GM12878 (cell line): ENCODE results near the gene ACSS1. TPM values are rescaled to one million over a fixed set of nuclear protein-coding genes. Genes with fewer than 3 reads are reported as not detected.

ENCODE experiments used
- ATAC-seq: fragments of 200-7000 bp; cut with Tn5 transposase; 3 replicates; pipeline ENCODE4 v1.9.1; 2020; ENCODE audit warnings: mild to moderate bottlenecking, moderate library complexity
- BruUV-seq: library from RNA; stranded (reverse); fragments of 400-500 nt; replicated peaks from 2 replicates; lab custom pipeline; 2021; lab: Mats Ljungman, UMichigan
- CTCF ChIA-PET: fragments of 300-600 bp; sonication (Branson Sonifier 250); formaldehyde crosslinking; extraction: SDS; loops from one replicate; lab custom pipeline; 2021; ENCODE audit warnings: inconsistent platforms; lab: Yijun Ruan, JAX
- POLR2A ChIA-PET: fragments of 350-600 bp; formaldehyde crosslinking; extraction: SDS; loops from one replicate; lab custom pipeline; 2021; ENCODE audit warnings: inconsistent platforms; lab: Charles Lee
- RAD21 ChIA-PET: fragments of 300-600 bp; sonication (Branson Sonifier 250); formaldehyde crosslinking; loops from one replicate; lab custom pipeline; 2023; ENCODE audit warnings: antibody characterized with exemption; ENCODE audit not compliant: unreplicated experiment; lab: Charles Lee
- SMC1A ChIA-PET: fragments of 300-600 bp; sonication (Branson Sonifier 250); formaldehyde crosslinking; loops from one replicate; lab custom pipeline; 2023; ENCODE audit not compliant: unreplicated experiment, uncharacterized antibody; lab: Charles Lee
- DNase-seq: peaks from one replicate; pipeline ENCODE4 v3.0.0-alpha.2; 2011; ENCODE audit warnings: low read depth, low spot score
- FAIRE-seq: peaks from 3 replicates; lab custom pipeline; 2011; peaks lifted over from hg19 to GRCh38; lab: Jason Lieb, UNC
- H2AFZ ChIP-seq: 2 replicates; pipeline ENCODE4 v1.6.0; 2011; ENCODE audit warnings: low read depth, low read length, control low read depth; ENCODE audit not compliant: control insufficient read depth
- H3K27ac ChIP-seq: 2 replicates; pipeline ENCODE4 v1.5.1; 2011; ENCODE audit warnings: control low read depth; ENCODE audit not compliant: control insufficient read depth, insufficient read depth
- H3K27me3 ChIP-seq, 2 experiments: replicated peaks in 1 of 2; 2 replicates each; pipeline versions ENCODE4 v1.6.0 to v1.6.1; 2011; ENCODE audit warnings: low read length in 1 of 2; ENCODE audit not compliant: control insufficient read depth in 2 of 2, insufficient read depth in 2 of 2
- H3K36me3 ChIP-seq, 2 experiments: 2 replicates each; pipeline ENCODE4 v1.5.1; 2011; ENCODE audit warnings: low read length in 1 of 2; ENCODE audit not compliant: control insufficient read depth in 2 of 2, insufficient read depth in 2 of 2
- H3K4me1 ChIP-seq: 2 replicates; pipeline ENCODE4 v1.6.1; 2011; ENCODE audit warnings: mild to moderate bottlenecking, low read length, moderate library complexity, mixed read lengths; ENCODE audit not compliant: control insufficient read depth, insufficient read depth
- H3K4me2 ChIP-seq: 2 replicates; pipeline ENCODE4 v1.6.0; 2011; ENCODE audit warnings: control low read depth; ENCODE audit not compliant: control insufficient read depth, insufficient read depth
- H3K4me3 ChIP-seq: fragments of 200-600 bp; sonication (generic); 2 replicates; pipeline ENCODE4 v1.5.1; 2016
- H3K79me2 ChIP-seq: 2 replicates; pipeline ENCODE4 v1.6.0; 2011; ENCODE audit warnings: low read length; ENCODE audit not compliant: control insufficient read depth, insufficient read depth
- H3K9ac ChIP-seq: 2 replicates; pipeline ENCODE4 v1.8.0; 2011; ENCODE audit warnings: low read length, control low read depth, mixed read lengths; ENCODE audit not compliant: control insufficient read depth, insufficient read depth
- H3K9me3 ChIP-seq: replicated peaks from 3 replicates; pipeline ENCODE4 v1.5.1; 2011; ENCODE audit warnings: mild to moderate bottlenecking, low read length; ENCODE audit not compliant: control insufficient read depth, insufficient read depth
- H4K20me1 ChIP-seq: 2 replicates; pipeline ENCODE4 v1.6.0; 2011; ENCODE audit not compliant: control insufficient read depth, insufficient read depth
- BRCA1 ChIP-seq: IDR thresholded peaks from 2 replicates; pipeline ENCODE4 v1.6.1; 2011; ENCODE audit warnings: low read depth, low read length, improper control_type of control experiment
- CBX5 ChIP-seq: sonication (generic); IDR thresholded peaks from 2 replicates; pipeline ENCODE4 v1.6.1; 2016; ENCODE audit warnings: low read depth, moderate library complexity, mild to moderate bottlenecking, inconsistent platforms
- CEBPZ ChIP-seq: fragments of 150-350 bp; IDR thresholded peaks from 2 replicates; pipeline ENCODE4 v1.6.1; 2016; ENCODE audit warnings: low read depth, low read length
- E2F8 ChIP-seq: fragments of 450-650 bp; IDR thresholded peaks from 2 replicates; pipeline ENCODE4 v1.6.1; 2018; ENCODE audit warnings: mild to moderate bottlenecking, low read depth, moderate library complexity; ENCODE audit not compliant: partially characterized antibody
- EED ChIP-seq: sonication (generic); IDR thresholded peaks from 2 replicates; pipeline ENCODE4 v1.6.1; 2016; ENCODE audit warnings: antibody characterized with exemption, low read depth
- ETV6 ChIP-seq, 2 experiments: fragments of 450-650 bp in 1 of 2; IDR thresholded peaks in 1 of 2; conservative IDR thresholded peaks in 1 of 2; 2 replicates each; pipeline ENCODE4 v1.6.1; 2014; ENCODE audit warnings: antibody characterized with exemption in 1 of 2, borderline replicate concordance in 1 of 2, low read depth in 1 of 2, mild to moderate bottlenecking in 1 of 2, moderate library complexity in 1 of 2
- HDGF ChIP-seq: fragments of 450-650 bp; IDR thresholded peaks from 2 replicates; pipeline ENCODE4 v1.6.1; 2016; ENCODE audit warnings: antibody characterized with exemption
- JUND ChIP-seq: IDR thresholded peaks from 2 replicates; pipeline ENCODE4 v1.6.1; 2012; ENCODE audit warnings: low read depth, mild to moderate bottlenecking, low read length, improper control_type of control experiment, moderate library complexity
- MLLT1 ChIP-seq: fragments of 450-650 bp; IDR thresholded peaks from 2 replicates; pipeline ENCODE4 v1.6.1; 2016; ENCODE audit warnings: mild to moderate bottlenecking
- POLR2A ChIP-seq: IDR thresholded peaks from 2 replicates; pipeline ENCODE4 v1.6.1; 2011; ENCODE audit warnings: low read depth, mild to moderate bottlenecking, low read length
- SREBF2 ChIP-seq: IDR thresholded peaks from 2 replicates; pipeline ENCODE4 v1.6.1; 2012; ENCODE audit warnings: mild to moderate bottlenecking, low read length
- SUZ12 ChIP-seq: fragments of 200-600 bp; sonication (generic); IDR thresholded peaks from one replicate; pipeline ENCODE4 v1.6.1; 2018; ENCODE audit warnings: antibody characterized with exemption, mild to moderate bottlenecking; ENCODE audit not compliant: unreplicated experiment
- TARDBP ChIP-seq: IDR thresholded peaks from 2 replicates; pipeline ENCODE4 v1.6.1; 2016; ENCODE audit warnings: borderline replicate concordance
- WRNIP1 ChIP-seq: IDR thresholded peaks from 2 replicates; pipeline ENCODE4 v1.6.1; 2011; ENCODE audit warnings: low read depth, low read length, improper control_type of control experiment, borderline replicate concordance
- YBX1 ChIP-seq: fragments of 450-650 bp; IDR thresholded peaks from 2 replicates; pipeline ENCODE4 v1.6.1; 2016; ENCODE audit warnings: antibody characterized with exemption
- ZSCAN29 ChIP-seq: fragments of 450-650 bp; IDR thresholded peaks from 2 replicates; pipeline ENCODE4 v1.6.1; 2017; ENCODE audit warnings: mild to moderate bottlenecking, moderate library complexity
- WGBS: methylation state at CpG from one replicate; pipeline ENCODE4 v1.1.6; 2016; ENCODE audit warnings: low lambda C conversion rate; ENCODE audit not compliant: insufficient replicate concordance, insufficient coverage; ENCODE audit errors: missing lambda C conversion rate; 5-methylcytosine and 5-hydroxymethylcytosine counted together
- in situ Hi-C: fragments of 300-500 bp; cut with MboI; formaldehyde crosslinking; loops from 9 replicates; pipeline ENCODE4 v1.14.3; 2018; ENCODE audit warnings: mixed read lengths
- intact Hi-C: fragments of 100-400 bp; cut with micrococcal nuclease; formaldehyde crosslinking; loops from one replicate; pipeline ENCODE4 v1.14.2; 2022; ENCODE audit not compliant: unreplicated experiment
- polyA plus RNA-seq, 11 experiments: library from polyadenylated mRNA; depleted of rRNA in 4 of 11; unstranded in 6 of 11; stranded (reverse) in 5 of 11; fragments of >200 nt; fragmentation: Nextera tagmentation in 4 of 11; fragmentation: Illumina TruSeq in 1 of 11; extraction: Ambion mirVana in 4 of 11; extraction: Trizol in 1 of 11; gene quantifications; 1 replicate in 1 of 11; 2 replicates in 10 of 11; pipeline versions ENCODE4 v1.2.1 to v1.2.3, GENCODE V29; 2011 to 2016; ENCODE audit warnings: inconsistent platforms in 2 of 11, missing spikeins in 2 of 11, low read depth in 1 of 11
- total RNA-seq, 4 experiments: library from RNA; depleted of rRNA in 3 of 4; stranded (reverse); fragments of >200 nt in 3 of 4; fragmentation: Illumina TruSeq in 1 of 4; extraction: Trizol in 1 of 4; gene quantifications; 2 replicates each; pipeline versions ENCODE4 v1.2.1 to v1.2.3, GENCODE V29; 2013 to 2021

ACSS1 gene
- total and polyA plus RNA-seq, 10 of the 15 experiments (the other 5 are each of a cell fraction or from before 2014, with no cell fraction given) = 1.3 to 44.9 (median 31.1) TPM

- TF ChIP-seq E2F8 = no peak
- TF ChIP-seq TARDBP = no peak
- TF ChIP-seq POLR2A = no peak
Observed at GRCh38 chr20:25072226-25072811, 14.4 kb upstream of the ACSS1 start (continued).

- in situ Hi-C loops (loop anchor here (25.0 kb wide), 1 partner anchor 1709 kb away; the partner anchor contains the start of genes GZF1 and NXT1), intact Hi-C loops (no loop called here)
- Histone ChIP-seq H3K36me3 (no peaks in the 10 kb centered on the region), H3K79me2 (no peaks in the 10 kb centered on the region), H3K4me1 (no peaks in the 10 kb centered on the region), H3K9ac (no peak overlapping the region), H3K27me3 (peaks cover 0 to 4% of the 10 kb centered on the region in 2 experiments; a peak in 1 of 4 replicates), H2AFZ (no peak overlapping the region), H3K9me3 (no peaks in the 10 kb centered on the region), H3K4me2 (no peak overlapping the region), H3K4me3 (no peak overlapping the region), H3K27ac (no peak overlapping the region), H4K20me1 (no peaks in the 10 kb centered on the region)
- no TSS peak for BruUV-seq
- 37% methylated on average over 4 of the region's 4 CpGs for WGBS
- SMC1A ChIA-PET = no interaction called here
- FAIRE-seq (no peak), DNase-seq (no peak), ATAC-seq (no peak)
- POLR2A ChIA-PET = no interaction called here
- TF ChIP-seq ZSCAN29 (no peak), MLLT1 (no peak), EED (no peak), ETV6 (conservative IDR thresholded peaks at IDR 0.05 in 1 of 2, IDR thresholded peaks at IDR 0.05 in 1 of 2; ENCODE audit: borderline replicate concordance in 1 of 2, low read depth in 1 of 2) (no peak), SREBF2 (no peak), WRNIP1 (no peak), HDGF (no peak), JUND (no peak), SUZ12 (no peak), BRCA1 (no peak), YBX1 (no peak), CBX5 (no peak), CEBPZ (no peak)
- CTCF ChIA-PET = no interaction called here
- RAD21 ChIA-PET = interaction anchor here (1.1 kb wide), 1 partner anchor 76 kb away, joined by 3 read pairs; no protein-coding TSS in a partner anchor
Observed at GRCh38 chr20:25071734-25072133, 13.8 kb upstream of the ACSS1 start.
